ENCODE measurements around the gene CRBN.

CRBN gene

GRCh38 chr3:3194861-3195260 lies 15.4 kb upstream of the CRBN start:
- TF ChIP-seq TOX (CRISPR knock-in tag; IDR thresholded peaks at IDR 0.05; ENCODE audit: borderline replicate concordance), result no peak
- TF ChIP-seq CREB5 (CRISPR knock-in tag; IDR thresholded peaks at IDR 0.05; ENCODE audit: low read depth), result no peak
- no peak for TF ChIP-seq ISL1 (CRISPR knock-in tag; IDR thresholded peaks at IDR 0.05)
- no peak for TF ChIP-seq BACH2 (CRISPR knock-in tag; IDR thresholded peaks at IDR 0.05; ENCODE audit: borderline replicate concordance)
- TF ChIP-seq ARNTL (CRISPR knock-in tag; IDR thresholded peaks at IDR 0.05; ENCODE audit: borderline replicate concordance, low read depth), result no peak
- no peak for TF ChIP-seq ZNF8 (CRISPR knock-in tag; IDR thresholded peaks at IDR 0.05)
- TF ChIP-seq ZFP30 (CRISPR knock-in tag; IDR thresholded peaks at IDR 0.05), result no peak
- no peak for TF ChIP-seq SNAI2 (CRISPR knock-in tag; IDR thresholded peaks at IDR 0.05)
- no peak for TF ChIP-seq ZFP3 (CRISPR knock-in tag; IDR thresholded peaks at IDR 0.05)
- TF ChIP-seq TSHZ2 (CRISPR knock-in tag; IDR thresholded peaks at IDR 0.05), result no peak
- no peak for TF ChIP-seq PPARA (CRISPR knock-in tag; IDR thresholded peaks at IDR 0.05; ENCODE audit: borderline replicate concordance)
- TF ChIP-seq ZNF70 (CRISPR knock-in tag; IDR thresholded peaks at IDR 0.05), result no peak
- TF ChIP-seq ZNF565 (CRISPR knock-in tag; conservative IDR thresholded peaks at IDR 0.05; ENCODE audit: low read depth), result no peak
- no peak for ATAC-seq

- TF ChIP-seq BACH2 (CRISPR knock-in tag; IDR thresholded peaks at IDR 0.05; ENCODE audit: borderline replicate concordance), result no peak
- ATAC-seq, result no peak
Observed at GRCh38 chr3:3192286-3192675, 12.8 kb upstream of the CRBN start.

- no peak for TF ChIP-seq ZC3H10 (CRISPR knock-in tag; IDR thresholded peaks at IDR 0.05)
- TF ChIP-seq SNAI2 (CRISPR knock-in tag; IDR thresholded peaks at IDR 0.05), result no peak
- TF ChIP-seq ESRRG (CRISPR knock-in tag; IDR thresholded peaks at IDR 0.05), result no peak
- no peak for TF ChIP-seq ZNF8 (CRISPR knock-in tag; IDR thresholded peaks at IDR 0.05)
- TF ChIP-seq OSR1 (CRISPR knock-in tag; IDR thresholded peaks at IDR 0.05), result no peak
- no peak for TF ChIP-seq CREB5 (CRISPR knock-in tag; IDR thresholded peaks at IDR 0.05; ENCODE audit: low read depth)
- TF ChIP-seq BACH2 (CRISPR knock-in tag; IDR thresholded peaks at IDR 0.05; ENCODE audit: borderline replicate concordance), result no peak
- no peak for TF ChIP-seq ARNTL (CRISPR knock-in tag; IDR thresholded peaks at IDR 0.05; ENCODE audit: borderline replicate concordance, low read depth)
- TF ChIP-seq ZNF70 (CRISPR knock-in tag; IDR thresholded peaks at IDR 0.05), result no peak
- no peak for TF ChIP-seq RARB (CRISPR knock-in tag; IDR thresholded peaks at IDR 0.05)
- ATAC-seq, result no peak
Observed at GRCh38 chr3:3191675-3192285, 12.3 kb upstream of the CRBN start.

GRCh38 chr3:3189961-3190360 lies 10.5 kb upstream of the CRBN start:
- ATAC-seq, result no peak

More at GRCh38 chr3:3189961-3190360, 10.5 kb upstream of the CRBN start:
- TF ChIP-seq POU6F1 (CRISPR knock-in tag; IDR thresholded peaks at IDR 0.05; ENCODE audit: borderline replicate concordance, low read depth) (no peak), ARNTL (CRISPR knock-in tag; IDR thresholded peaks at IDR 0.05; ENCODE audit: borderline replicate concordance, low read depth) (no peak), CSDC2 (CRISPR knock-in tag; IDR thresholded peaks at IDR 0.05) (no peak), PPARA (CRISPR knock-in tag; IDR thresholded peaks at IDR 0.05; ENCODE audit: borderline replicate concordance) (no peak), ZNF70 (CRISPR knock-in tag; IDR thresholded peaks at IDR 0.05) (no peak), SNAI2 (CRISPR knock-in tag; IDR thresholded peaks at IDR 0.05) (no peak)
